Panc1 (cell line): ENCODE data around the gene USP17L11.
"Not testable (repeated sequence)": the region's sequence is repeated elsewhere in the genome, so short reads cannot be mapped to it uniquely, and the experiment has no call there.

Experiments used
- POLR2AphosphoS5 ChIP-seq: IDR thresholded peaks from 2 replicates; pipeline ENCODE4 v1.6.1; 2012; ENCODE audit warnings: mild to moderate bottlenecking, low read depth, low read length, moderate library complexity
- TCF7L2 ChIP-seq: IDR thresholded peaks from 2 replicates; pipeline ENCODE4 v1.6.1; 2011; ENCODE audit warnings: mild to moderate bottlenecking, low read depth, low read length, inconsistent platforms
- TF ChIP-seq, protein P1 (sequence below): fragments of 450-650 bp; IDR thresholded peaks from 2 replicates; pipeline ENCODE4 v1.5.1; 2017; ENCODE audit warnings: mild to moderate bottlenecking

GRCh38 chr4:9262572-9262971 is 47.4 kb downstream of the USP17L11 start, which contains the start of gene USP17L21:
- TF ChIP-seq, protein P1, sequence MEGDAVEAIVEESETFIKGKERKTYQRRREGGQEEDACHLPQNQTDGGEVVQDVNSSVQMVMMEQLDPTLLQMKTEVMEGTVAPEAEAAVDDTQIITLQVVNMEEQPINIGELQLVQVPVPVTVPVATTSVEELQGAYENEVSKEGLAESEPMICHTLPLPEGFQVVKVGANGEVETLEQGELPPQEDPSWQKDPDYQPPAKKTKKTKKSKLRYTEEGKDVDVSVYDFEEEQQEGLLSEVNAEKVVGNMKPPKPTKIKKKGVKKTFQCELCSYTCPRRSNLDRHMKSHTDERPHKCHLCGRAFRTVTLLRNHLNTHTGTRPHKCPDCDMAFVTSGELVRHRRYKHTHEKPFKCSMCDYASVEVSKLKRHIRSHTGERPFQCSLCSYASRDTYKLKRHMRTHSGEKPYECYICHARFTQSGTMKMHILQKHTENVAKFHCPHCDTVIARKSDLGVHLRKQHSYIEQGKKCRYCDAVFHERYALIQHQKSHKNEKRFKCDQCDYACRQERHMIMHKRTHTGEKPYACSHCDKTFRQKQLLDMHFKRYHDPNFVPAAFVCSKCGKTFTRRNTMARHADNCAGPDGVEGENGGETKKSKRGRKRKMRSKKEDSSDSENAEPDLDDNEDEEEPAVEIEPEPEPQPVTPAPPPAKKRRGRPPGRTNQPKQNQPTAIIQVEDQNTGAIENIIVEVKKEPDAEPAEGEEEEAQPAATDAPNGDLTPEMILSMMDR: not testable (repeated sequence)
- TF ChIP-seq POLR2AphosphoS5, TCF7L2: not testable (repeated sequence)
